Mesendoderm (in vitro differentiated cells): ENCODE measurements around the gene DMRT1.
"Not testable (repeated sequence)": the region's sequence is repeated elsewhere in the genome, so short reads cannot be mapped to it uniquely, and the experiment has no call there.

Experiments
- DNase-seq: peaks from one replicate; pipeline ENCODE4 v3.0.0; 2013
- H2AK5ac ChIP-seq: 2 replicates; pipeline ENCODE4 v1.6.1; 2013; ENCODE audit warnings: low read length, inconsistent platforms
- H2BK120ac ChIP-seq: 2 replicates; pipeline ENCODE4 v1.6.1; 2013; ENCODE audit warnings: low read depth, mild to moderate bottlenecking, low read length, moderate library complexity, mixed read lengths
- H2BK15ac ChIP-seq: replicated peaks from 2 replicates; pipeline ENCODE4 v1.6.1; 2013; ENCODE audit warnings: low read depth, mild to moderate bottlenecking, moderate library complexity
- H2BK5ac ChIP-seq: 2 replicates; pipeline ENCODE4 v1.6.1; 2013; ENCODE audit warnings: low read length, inconsistent platforms
- H3K18ac ChIP-seq: 2 replicates; pipeline ENCODE4 v1.6.1; 2013; ENCODE audit warnings: mild to moderate bottlenecking, low read length, mixed read lengths
- H3K23ac ChIP-seq: one replicate; pipeline ENCODE4 v1.6.1; 2013; ENCODE audit warnings: low read length
- H3K27ac ChIP-seq: 2 replicates; pipeline ENCODE4 v1.5.1; 2013; ENCODE audit warnings: low read depth, mild to moderate bottlenecking, inconsistent platforms, low read length, moderate library complexity
- H3K27me3 ChIP-seq: 2 replicates; pipeline ENCODE4 v1.6.1; 2013; ENCODE audit warnings: low read length, control low read depth, mild to moderate bottlenecking, inconsistent platforms; ENCODE audit not compliant: insufficient read depth, poor library complexity
- H3K36me3 ChIP-seq: 2 replicates; pipeline ENCODE4 v1.6.1; 2013; ENCODE audit warnings: low read length, inconsistent platforms; ENCODE audit not compliant: control insufficient read depth, insufficient read depth
- H3K4ac ChIP-seq: one replicate; pipeline ENCODE4 v1.6.1; 2013; ENCODE audit warnings: low read depth, mild to moderate bottlenecking, low read length, moderate library complexity
- H3K4me1 ChIP-seq: 2 replicates; pipeline ENCODE4 v1.6.1; 2013; ENCODE audit warnings: low read depth, low read length, inconsistent platforms; ENCODE audit not compliant: control insufficient read depth
- H3K4me2 ChIP-seq: 2 replicates; pipeline ENCODE4 v1.6.1; 2013; ENCODE audit warnings: low read length
- H3K4me3 ChIP-seq: 2 replicates; pipeline ENCODE4 v1.5.1; 2013; ENCODE audit warnings: mild to moderate bottlenecking, low read length
- H3K56ac ChIP-seq: one replicate; pipeline ENCODE4 v1.6.1; 2013; ENCODE audit warnings: low read length
- H3K79me1 ChIP-seq: 2 replicates; pipeline ENCODE4 v1.6.1; 2013; ENCODE audit warnings: low read length, inconsistent platforms
- H3K79me2 ChIP-seq: 2 replicates; pipeline ENCODE4 v1.6.1; 2013; ENCODE audit warnings: mild to moderate bottlenecking, low read length; ENCODE audit not compliant: control insufficient read depth, insufficient read depth
- H3K9ac ChIP-seq: 2 replicates; pipeline ENCODE4 v1.6.1; 2013; ENCODE audit warnings: low read length, inconsistent platforms
- H4K5ac ChIP-seq: one replicate; pipeline ENCODE4 v1.6.1; 2013; ENCODE audit warnings: low read length
- H4K8ac ChIP-seq: one replicate; pipeline ENCODE4 v1.6.1; 2013; ENCODE audit warnings: low read depth, mild to moderate bottlenecking, control low read depth, low read length, moderate library complexity
- WGBS: extraction: QIAGEN DNeasy Blood & Tissue Kit; methylation state at CpG from one replicate; pipeline ENCODE4 v1.1.7; 2013; ENCODE audit warnings: low lambda C conversion rate, missing lambda C conversion rate; ENCODE audit not compliant: insufficient coverage; ENCODE audit errors: extremely low coverage; 5-methylcytosine and 5-hydroxymethylcytosine counted together

Gene DMRT1

DNA sequence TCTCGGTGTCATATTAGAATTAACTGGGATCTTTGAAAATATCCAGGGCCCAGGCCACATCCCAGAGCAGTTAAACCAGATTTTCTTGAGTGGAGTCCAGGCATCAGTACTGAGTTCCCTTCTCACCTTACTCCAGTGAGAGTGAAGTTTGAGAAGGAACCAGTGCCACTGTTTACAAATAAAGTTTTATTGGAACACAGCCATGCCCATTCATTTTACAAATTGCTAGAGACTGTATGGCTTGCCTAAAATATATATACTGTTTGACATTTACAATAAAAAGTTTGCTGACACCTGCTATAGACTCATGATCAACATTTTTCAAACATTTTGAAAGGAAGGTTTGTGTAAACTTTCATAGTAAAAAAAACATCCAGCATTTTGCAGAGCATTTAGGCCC is 71.3 kb downstream of the DMRT1 start:
- no peaks in the 10 kb centered on the region for H3K79me1 ChIP-seq
- H3K56ac ChIP-seq = no peak overlapping the region
- no CpG with 5 or more reads among the region's 1 CpG for WGBS
- no peaks in the 10 kb centered on the region for H3K36me3 ChIP-seq
- H3K79me2 ChIP-seq = no peaks in the 10 kb centered on the region
- no peak overlapping the region for H3K4ac ChIP-seq
- H3K4me1 ChIP-seq = no peaks in the 10 kb centered on the region
- H3K18ac ChIP-seq = no peak overlapping the region
- H2BK120ac ChIP-seq = no peak overlapping the region
- no peak overlapping the region for H3K9ac ChIP-seq
- H2BK5ac ChIP-seq = no peak overlapping the region
- no peak overlapping the region for H2BK15ac ChIP-seq
- H3K23ac ChIP-seq = no peak overlapping the region
- no peak overlapping the region for H4K5ac ChIP-seq
- no peak for DNase-seq
- H3K27me3 ChIP-seq = no peaks in the 10 kb centered on the region
- no peak overlapping the region for H4K8ac ChIP-seq
- H3K27ac ChIP-seq = no peak overlapping the region
- no peak overlapping the region for H2AK5ac ChIP-seq
- H3K4me3 ChIP-seq = no peak overlapping the region
- H3K4me2 ChIP-seq = no peak overlapping the region

GRCh38 chr9:913526-913925 is 72.0 kb downstream of the DMRT1 start:
- DNase-seq, H2BK5ac ChIP-seq, H3K4me2 ChIP-seq, H2AK5ac ChIP-seq, H3K4me3 ChIP-seq, H3K4me1 ChIP-seq, H3K9ac ChIP-seq, H3K4ac ChIP-seq, H3K79me2 ChIP-seq, H4K5ac ChIP-seq, H4K8ac ChIP-seq, H3K23ac ChIP-seq, H3K36me3 ChIP-seq, H2BK120ac ChIP-seq, H3K18ac ChIP-seq, H3K27me3 ChIP-seq, H3K27ac ChIP-seq, H3K79me1 ChIP-seq, H2BK15ac ChIP-seq, H3K56ac ChIP-seq: not testable (repeated sequence)
- WGBS = no CpG with 5 or more reads among the region's 10 CpGs

DNA sequence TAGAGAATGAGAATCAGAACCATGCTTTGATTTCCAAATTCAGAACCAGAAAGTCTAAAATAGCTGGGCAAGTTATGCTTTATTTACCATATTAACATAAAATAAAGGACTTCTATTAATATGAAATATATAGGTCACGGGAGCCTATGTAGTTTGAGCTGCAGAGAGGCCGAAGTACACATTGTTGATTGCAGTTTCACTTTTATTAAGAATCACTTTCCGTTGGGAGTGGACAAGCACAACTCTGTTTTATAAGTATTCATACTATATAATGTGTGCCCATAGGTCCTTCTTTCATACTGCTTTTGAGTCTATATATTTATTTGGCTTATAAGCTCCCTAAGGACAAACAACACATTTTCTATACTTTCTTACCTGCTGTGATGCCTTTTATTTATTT is 76.2 kb downstream of the DMRT1 start:
- Histone ChIP-seq H3K36me3 (no peaks in the 10 kb centered on the region), H3K4me3 (no peak overlapping the region), H3K9ac (no peak overlapping the region), H3K23ac (no peak overlapping the region), H3K79me2 (no peaks in the 10 kb centered on the region), H4K5ac (no peak overlapping the region), H3K18ac (no peak overlapping the region), H3K4ac (no peak overlapping the region), H3K4me2 (no peak overlapping the region), H3K79me1 (no peaks in the 10 kb centered on the region), H2BK120ac (no peak overlapping the region), H2AK5ac (no peak overlapping the region), H3K56ac (no peak overlapping the region), H2BK15ac (no peak overlapping the region), H3K27ac (no peak overlapping the region), H3K27me3 (no peaks in the 10 kb centered on the region), H4K8ac (no peak overlapping the region), H3K4me1 (no peaks in the 10 kb centered on the region), H2BK5ac (no peak overlapping the region)
- no CpG with 5 or more reads among the region's 3 CpGs for WGBS
- DNase-seq = no peak

GRCh38 chr9:920927-921326 is 79.4 kb downstream of the DMRT1 start:
- DNase-seq = no peak
- H3K4me1 ChIP-seq = no peaks in the 10 kb centered on the region
- H4K5ac ChIP-seq = no peak overlapping the region
- no peaks in the 10 kb centered on the region for H3K79me1 ChIP-seq
- H3K27ac ChIP-seq = no peak overlapping the region
- no peak overlapping the region for H2AK5ac ChIP-seq
- no peak overlapping the region for H3K56ac ChIP-seq
- WGBS = no CpG with 5 or more reads among the region's 4 CpGs
- no peak overlapping the region for H2BK5ac ChIP-seq
- H3K18ac ChIP-seq = no peak overlapping the region
- no peaks in the 10 kb centered on the region for H3K27me3 ChIP-seq
- no peak overlapping the region for H4K8ac ChIP-seq
- no peaks in the 10 kb centered on the region for H3K79me2 ChIP-seq
- no peak overlapping the region for H3K4me2 ChIP-seq
- H2BK120ac ChIP-seq = no peak overlapping the region
- no peak overlapping the region for H2BK15ac ChIP-seq
- H3K4ac ChIP-seq = no peak overlapping the region
- no peak overlapping the region for H3K9ac ChIP-seq
- H3K36me3 ChIP-seq = no peaks in the 10 kb centered on the region
- H3K23ac ChIP-seq = no peak overlapping the region
- H3K4me3 ChIP-seq = no peak overlapping the region

DNA sequence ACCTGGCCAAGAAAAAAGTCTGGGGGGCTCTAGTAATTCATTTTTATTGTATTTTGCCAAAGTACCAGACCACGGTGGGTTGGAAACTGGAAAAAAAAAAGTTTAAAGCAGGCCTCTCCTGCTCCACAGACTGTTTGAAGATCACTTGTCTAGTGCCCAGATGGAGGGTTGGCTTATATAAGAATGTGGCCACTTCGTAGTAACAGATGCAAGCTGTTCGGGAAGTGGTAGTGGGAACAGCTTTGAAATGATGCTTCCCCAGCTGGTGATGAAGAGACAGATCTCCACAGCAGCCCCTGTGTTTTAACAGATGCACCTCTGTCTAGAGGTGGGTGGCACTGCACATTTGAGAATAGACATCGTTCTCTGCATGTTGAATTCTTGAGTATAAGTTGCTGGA is 80.7 kb downstream of the DMRT1 start:
- Histone ChIP-seq H4K5ac (no peak overlapping the region), H3K27ac (no peak overlapping the region), H3K56ac (no peak overlapping the region), H3K18ac (no peak overlapping the region), H2BK120ac (no peak overlapping the region), H2BK15ac (no peak overlapping the region), H3K9ac (no peak overlapping the region), H3K4ac (no peak overlapping the region), H3K4me3 (no peak overlapping the region), H4K8ac (no peak overlapping the region), H3K23ac (no peak overlapping the region), H3K79me1 (no peaks in the 10 kb centered on the region), H3K79me2 (no peaks in the 10 kb centered on the region), H3K27me3 (no peaks in the 10 kb centered on the region), H3K4me1 (no peaks in the 10 kb centered on the region), H2BK5ac (no peak overlapping the region), H3K36me3 (no peaks in the 10 kb centered on the region), H2AK5ac (no peak overlapping the region), H3K4me2 (no peak overlapping the region)
- WGBS = no CpG with 5 or more reads among the region's 4 CpGs
- no peak for DNase-seq

GRCh38 chr9:922731-923130 is 81.2 kb downstream of the DMRT1 start:
- no peak overlapping the region for H2AK5ac ChIP-seq
- H2BK5ac ChIP-seq = no peak overlapping the region
- H3K36me3 ChIP-seq = no peaks in the 10 kb centered on the region
- no peak for DNase-seq
- H3K23ac ChIP-seq = no peak overlapping the region
- H3K27ac ChIP-seq = no peak overlapping the region
- no peak overlapping the region for H2BK120ac ChIP-seq
- no peak overlapping the region for H3K56ac ChIP-seq
- WGBS = no CpG with 5 or more reads among the region's 7 CpGs
- H3K79me2 ChIP-seq = no peaks in the 10 kb centered on the region
- H4K5ac ChIP-seq = no peak overlapping the region
- no peak overlapping the region for H4K8ac ChIP-seq
- H3K9ac ChIP-seq = no peak overlapping the region
- H2BK15ac ChIP-seq = no peak overlapping the region
- no peaks in the 10 kb centered on the region for H3K4me1 ChIP-seq
- H3K4ac ChIP-seq = no peak overlapping the region
- no peak overlapping the region for H3K4me3 ChIP-seq
- H3K79me1 ChIP-seq = no peaks in the 10 kb centered on the region
- no peak overlapping the region for H3K18ac ChIP-seq
- no peak overlapping the region for H3K4me2 ChIP-seq
- no peaks in the 10 kb centered on the region for H3K27me3 ChIP-seq
